Omental fat pad (tissue), 4 donors: Measurements from ENCODE around the gene THOP1. TPM values are rescaled to one million over a fixed set of nuclear protein-coding genes. Genes with fewer than 3 reads are reported as not detected.
A peak's percentile ranks its signal among the peaks of the same experiment; 100 is the strongest.

Experiments
- ATAC-seq: fragments of 150-250 bp; one replicate; pipeline ENCODE4 v1.9.1; 2016; ENCODE audit warnings: mild to moderate bottlenecking, moderate library complexity; ENCODE audit not compliant: low FRiP score
- DNase-seq: peaks from one replicate; pipeline ENCODE4 v3.0.0-alpha.2; 2019; ENCODE audit warnings: low spot score
- total RNA-seq, 4 donors: library from RNA; depleted of rRNA; stranded (reverse); fragments of >200 nt; gene quantifications; one replicate each; pipeline ENCODE4 v1.1.0, GENCODE V29; 2016
- TF ChIP-seq, protein P1 (sequence below), 3 donors: fragments of 450-650 bp; IDR thresholded peaks; one replicate each; pipeline ENCODE4 v1.5.1; 2016 to 2017; ENCODE audit warnings: antibody characterized with exemption in 3 of 3, mild to moderate bottlenecking in 3 of 3, moderate library complexity in 2 of 3

The THOP1 gene
- total RNA-seq, 4 donors from 2014 or later = 27.4 to 50.2 (median 31.9) TPM

DNA sequence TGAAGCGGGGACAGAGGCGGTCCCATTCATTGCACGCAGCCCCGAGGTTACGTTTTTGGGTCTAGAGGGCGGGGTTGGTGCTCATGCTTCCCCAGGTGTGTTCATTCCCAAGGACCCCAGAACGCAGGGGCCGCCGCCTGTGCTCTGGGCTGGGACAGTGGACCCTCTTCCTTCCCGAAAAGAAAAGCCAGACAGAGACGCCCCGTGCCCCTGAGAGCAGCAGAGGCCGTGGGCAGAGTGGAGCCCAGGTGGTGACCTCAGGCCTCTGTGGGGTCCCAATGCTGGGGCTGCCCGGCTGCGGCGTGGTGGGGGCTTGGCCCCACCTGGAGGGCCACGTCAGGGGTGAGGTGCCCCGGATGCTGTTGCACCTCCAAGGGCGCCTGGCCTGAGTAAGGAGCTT lies 17.6 kb upstream of the THOP1 start:
- TF ChIP-seq, protein P1, sequence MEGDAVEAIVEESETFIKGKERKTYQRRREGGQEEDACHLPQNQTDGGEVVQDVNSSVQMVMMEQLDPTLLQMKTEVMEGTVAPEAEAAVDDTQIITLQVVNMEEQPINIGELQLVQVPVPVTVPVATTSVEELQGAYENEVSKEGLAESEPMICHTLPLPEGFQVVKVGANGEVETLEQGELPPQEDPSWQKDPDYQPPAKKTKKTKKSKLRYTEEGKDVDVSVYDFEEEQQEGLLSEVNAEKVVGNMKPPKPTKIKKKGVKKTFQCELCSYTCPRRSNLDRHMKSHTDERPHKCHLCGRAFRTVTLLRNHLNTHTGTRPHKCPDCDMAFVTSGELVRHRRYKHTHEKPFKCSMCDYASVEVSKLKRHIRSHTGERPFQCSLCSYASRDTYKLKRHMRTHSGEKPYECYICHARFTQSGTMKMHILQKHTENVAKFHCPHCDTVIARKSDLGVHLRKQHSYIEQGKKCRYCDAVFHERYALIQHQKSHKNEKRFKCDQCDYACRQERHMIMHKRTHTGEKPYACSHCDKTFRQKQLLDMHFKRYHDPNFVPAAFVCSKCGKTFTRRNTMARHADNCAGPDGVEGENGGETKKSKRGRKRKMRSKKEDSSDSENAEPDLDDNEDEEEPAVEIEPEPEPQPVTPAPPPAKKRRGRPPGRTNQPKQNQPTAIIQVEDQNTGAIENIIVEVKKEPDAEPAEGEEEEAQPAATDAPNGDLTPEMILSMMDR (IDR thresholded peaks at IDR 0.05) = no peak
- no peak for ATAC-seq
- no peak for DNase-seq

DNA sequence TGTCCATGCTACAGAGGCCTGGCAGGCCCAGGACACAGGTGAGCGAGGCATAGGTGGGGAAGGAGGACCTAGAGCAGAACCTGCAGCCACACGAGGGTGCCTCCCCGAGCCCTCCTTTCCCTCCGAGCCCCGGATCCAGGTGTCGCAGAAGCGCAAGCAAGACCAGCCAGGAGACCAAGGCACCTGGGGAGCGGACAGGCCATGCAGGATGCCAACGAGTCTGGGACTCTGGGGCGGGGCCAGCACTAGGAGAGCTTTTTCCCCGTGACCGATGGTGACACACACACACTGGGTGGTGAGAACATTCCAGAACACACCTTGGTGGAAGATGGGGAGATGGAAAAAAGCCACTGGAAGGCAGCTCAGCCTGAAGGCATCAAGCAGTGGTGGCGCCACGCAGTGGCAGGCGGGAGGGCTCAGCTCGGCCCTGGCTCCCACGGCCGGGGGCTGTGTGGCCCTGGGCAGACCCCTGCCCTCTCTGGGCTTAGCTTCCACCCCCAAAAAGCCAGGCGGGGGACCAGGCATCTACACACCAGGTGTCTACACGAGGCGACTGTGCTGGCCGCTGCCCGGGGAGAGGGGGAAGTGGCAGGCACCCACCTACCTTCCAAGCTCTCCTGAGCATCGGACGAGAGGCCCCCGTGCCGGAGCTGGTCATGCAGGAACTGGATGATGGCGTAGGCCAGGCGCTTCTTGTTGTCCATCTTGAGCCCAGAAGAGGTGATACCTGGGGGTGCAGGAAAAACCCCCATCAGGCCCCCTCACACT lies 16.8 kb upstream of the THOP1 start:
- ATAC-seq = no peak
- no peak for DNase-seq
- TF ChIP-seq, protein P1 (IDR thresholded peaks at IDR 0.05) = no peak

DNA sequence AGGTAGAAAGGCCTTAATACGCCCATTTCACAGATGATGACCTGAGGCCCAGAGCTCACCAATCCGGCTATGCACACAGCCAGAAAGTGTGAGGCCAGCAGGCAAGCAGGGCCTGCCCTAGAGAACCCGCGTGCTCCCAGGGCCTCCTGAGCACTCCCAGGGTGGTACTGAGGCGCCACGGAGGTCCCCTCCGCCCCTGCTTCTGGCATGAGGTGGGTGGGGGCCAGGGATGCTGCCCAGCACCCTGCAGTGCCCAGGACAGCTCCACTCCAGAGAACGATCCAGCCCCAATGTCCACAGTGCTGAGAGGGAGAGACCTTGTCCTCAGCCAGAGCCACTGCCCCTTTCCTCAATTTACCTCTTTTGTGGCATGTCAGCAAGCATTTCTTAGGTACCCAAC lies 16.1 kb upstream of the THOP1 start:
- ATAC-seq (peak; percentile 23), DNase-seq (no peak)
- TF ChIP-seq, protein P1 (IDR thresholded peaks at IDR 0.05) = no peak

DNA sequence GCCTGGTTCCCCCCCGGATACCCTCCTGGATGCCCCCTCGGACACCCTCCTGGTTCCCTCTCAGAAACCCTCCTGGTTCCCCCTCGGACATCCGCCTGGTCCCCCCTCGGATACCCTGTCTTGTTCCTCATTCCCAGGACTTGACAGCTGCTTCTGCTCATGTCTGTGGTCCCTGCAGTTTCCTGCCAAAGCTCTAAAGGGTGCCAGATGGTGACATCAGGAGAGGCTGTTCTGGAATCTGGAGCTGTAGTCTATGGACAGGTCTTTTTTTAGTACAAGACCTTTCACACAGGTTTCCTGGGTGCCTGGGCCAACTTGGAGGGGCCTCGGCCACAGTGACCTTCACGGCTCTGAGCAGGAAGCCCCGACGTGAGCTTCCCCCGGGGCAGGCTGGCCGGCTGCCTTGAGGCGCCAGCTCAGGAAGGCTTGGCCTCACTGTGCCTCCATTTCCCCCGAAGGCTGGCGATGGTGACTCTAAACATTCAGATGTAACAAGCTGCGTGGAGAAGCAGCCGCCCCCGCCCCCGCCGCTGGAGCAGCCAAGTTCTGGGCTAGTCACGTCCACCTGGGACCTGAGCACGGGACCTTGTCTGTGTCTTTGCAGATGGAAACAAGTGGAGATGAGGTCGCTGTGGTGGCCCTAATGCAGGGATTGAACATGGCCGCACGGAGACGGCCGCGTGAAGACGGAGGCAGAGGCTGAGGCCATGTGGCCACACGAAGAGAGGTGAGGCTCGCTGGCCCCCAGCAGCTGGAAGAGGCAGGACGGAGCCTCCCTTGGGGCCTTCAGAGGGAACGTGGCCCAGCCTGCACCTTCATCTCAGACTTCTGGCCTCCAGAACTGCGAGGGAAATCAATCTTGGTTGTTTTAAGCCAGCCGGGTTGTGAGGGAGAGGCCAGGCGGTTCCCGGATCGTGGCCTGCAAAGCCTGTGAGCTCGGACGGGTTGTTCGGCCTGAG lies 15.0 kb upstream of the THOP1 start:
- no peak for DNase-seq
- ATAC-seq = no peak
- TF ChIP-seq, protein P1 (IDR thresholded peaks at IDR 0.05) = no peak

DNA sequence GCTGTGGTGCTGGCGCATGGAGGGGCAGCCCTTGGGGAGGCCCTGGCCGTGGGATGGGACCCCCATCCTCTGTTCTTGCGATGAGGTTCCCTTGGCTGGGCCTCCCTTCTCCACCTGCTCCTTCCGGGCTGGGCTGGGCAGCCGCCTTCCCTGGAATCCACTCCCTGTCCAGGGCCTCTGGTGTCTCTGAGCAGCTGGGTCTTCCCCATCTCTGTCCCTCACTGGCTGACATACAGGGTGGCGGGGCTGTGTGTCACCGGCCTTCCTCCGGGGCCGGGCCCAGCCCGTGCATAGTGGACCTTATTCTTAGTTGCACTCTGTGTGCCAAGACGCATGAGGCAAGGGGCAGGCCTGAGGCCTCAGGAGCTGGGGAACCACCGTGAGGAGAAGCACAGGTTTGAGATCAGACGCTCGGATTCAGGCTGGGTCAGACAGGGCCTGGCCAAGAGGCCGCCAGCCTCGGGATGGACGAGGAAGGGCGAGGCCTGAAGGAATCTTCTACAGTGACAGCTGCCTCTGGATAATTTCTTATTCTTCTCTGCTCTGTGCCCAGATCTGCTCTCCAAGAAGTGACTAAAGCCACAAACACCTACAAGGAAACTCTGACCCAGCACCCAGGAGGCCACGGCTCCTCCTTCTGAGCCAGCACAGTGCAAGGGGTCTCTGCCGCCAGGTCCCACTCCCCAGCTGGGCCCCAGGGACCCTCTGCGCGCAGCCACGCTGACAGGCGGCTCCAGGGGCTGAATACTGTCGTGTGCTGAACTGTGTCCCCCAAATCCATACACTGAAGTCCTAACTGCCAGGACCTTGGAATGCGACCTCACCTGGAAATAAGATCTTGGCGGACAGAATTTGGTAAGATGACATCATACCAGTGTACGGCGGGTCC lies 13.3 kb upstream of the THOP1 start:
- no peak for DNase-seq
- ATAC-seq = no peak
- TF ChIP-seq, protein P1 (IDR thresholded peaks at IDR 0.05) = no peak

DNA sequence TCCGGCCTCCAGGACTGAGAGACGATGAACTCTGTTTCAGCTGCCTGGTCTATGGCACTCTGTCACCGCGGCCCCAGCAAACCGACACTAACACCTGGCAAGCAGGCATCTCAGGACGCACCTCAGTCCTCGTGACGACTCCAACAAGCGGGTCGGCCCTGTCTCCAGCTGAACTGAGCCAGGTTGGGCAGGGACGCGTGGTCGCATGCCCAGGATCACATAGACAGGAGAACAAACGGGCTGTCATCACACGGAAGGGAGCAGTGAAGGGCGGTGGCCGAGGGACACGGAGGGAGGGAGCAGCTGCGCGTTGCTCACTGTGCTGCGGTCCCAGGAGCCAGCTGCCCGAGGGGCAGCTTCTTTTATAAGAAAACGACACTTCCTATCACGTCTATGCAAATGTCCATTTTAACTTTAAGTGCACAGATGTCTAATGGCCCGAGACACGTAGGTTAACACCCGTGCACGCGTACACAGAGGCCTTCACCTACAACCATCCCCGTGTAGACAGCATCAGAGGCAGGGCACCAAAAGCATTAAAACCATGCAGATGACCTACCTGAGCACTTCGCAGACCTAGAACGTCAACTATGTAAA lies 11.1 kb upstream of the THOP1 start:
- DNase-seq = no peak
- ATAC-seq = no peak
- TF ChIP-seq, protein P1 (IDR thresholded peaks at IDR 0.05) = no peak
